Measurements from ENCODE around the gene CPA2.
"Not testable (repeated sequence)": the region's sequence is repeated elsewhere in the genome, so short reads cannot be mapped to it uniquely, and the experiment has no call there.

The CPA2 gene

DNA sequence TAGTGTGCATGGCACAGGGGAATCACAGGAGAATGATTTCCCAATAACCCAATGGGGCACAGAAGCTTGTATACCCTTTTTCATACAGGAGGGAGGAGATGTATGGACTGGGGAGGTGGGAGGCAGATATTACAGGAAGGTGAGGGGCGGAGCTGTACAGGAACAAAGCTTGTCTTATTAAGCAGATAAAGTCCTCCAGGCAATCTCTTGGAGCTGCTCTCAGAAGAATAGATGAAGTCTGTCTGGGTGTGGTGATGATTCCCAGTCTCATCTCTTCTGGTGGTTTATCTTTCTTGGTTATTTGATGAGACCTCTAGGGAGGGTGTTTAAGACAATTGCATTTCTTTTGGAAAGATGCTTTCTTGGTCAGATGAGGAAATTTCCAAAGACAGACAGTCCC is 52.9 kb downstream of the CPA2 start:
- TF ChIP-seq CTCF (IDR thresholded peaks at IDR 0.05; ENCODE audit: insufficient read depth, low read length, poor library complexity, severe bottlenecking) = no peak
- Histone ChIP-seq H3K36me3 (ENCODE audit: control insufficient read depth, insufficient read depth, low read length) (no peaks in the 10 kb centered on the region), H3K4me3 (replicated peaks; ENCODE audit: low read depth, low read length) (no peak overlapping the region), H3K27me3 (replicated peaks; ENCODE audit: control insufficient read depth, insufficient read depth, low read length) (no peaks in the 10 kb centered on the region)
- DNase-seq (ENCODE audit: extremely low read depth, insufficient read length) = no peak

DNA sequence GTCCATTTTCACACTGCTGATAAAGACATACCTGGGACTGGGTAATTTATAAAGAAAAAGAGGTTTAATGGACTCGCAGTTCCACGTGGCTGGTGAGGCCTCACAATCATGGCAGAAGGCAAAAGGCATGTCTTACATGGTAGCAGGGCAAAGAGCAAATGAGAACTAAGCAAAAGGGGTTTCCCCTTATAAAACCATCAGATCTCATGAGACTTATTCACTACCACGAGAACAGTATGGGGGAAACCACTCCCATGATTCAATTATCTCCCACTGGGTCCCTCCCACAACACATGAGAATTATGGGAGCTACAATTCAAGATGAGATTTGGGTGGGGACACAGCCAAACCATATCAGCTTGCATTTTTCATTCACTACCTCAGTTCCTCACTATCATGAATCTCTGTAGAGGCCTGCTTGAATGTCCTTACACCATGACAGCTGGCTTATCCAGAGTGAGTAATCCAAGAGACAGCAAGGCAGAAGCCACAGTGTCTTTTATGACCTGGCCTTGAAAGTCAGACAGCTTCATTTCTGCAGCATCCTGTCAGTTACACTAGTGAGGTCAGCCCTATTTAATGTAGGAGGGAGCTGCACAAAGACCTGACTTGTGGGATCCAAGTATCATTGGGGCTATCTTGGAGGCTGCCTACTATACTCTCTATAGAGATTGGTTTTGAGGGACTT is 55.0 kb downstream of the CPA2 start:
- not testable (repeated sequence) for H3K27me3 ChIP-seq (replicated peaks; ENCODE audit: control insufficient read depth, insufficient read depth, low read length); H3K4me3 ChIP-seq (replicated peaks; ENCODE audit: low read depth, low read length); DNase-seq (ENCODE audit: extremely low read depth, insufficient read length); H3K36me3 ChIP-seq (ENCODE audit: control insufficient read depth, insufficient read depth, low read length)

DNA sequence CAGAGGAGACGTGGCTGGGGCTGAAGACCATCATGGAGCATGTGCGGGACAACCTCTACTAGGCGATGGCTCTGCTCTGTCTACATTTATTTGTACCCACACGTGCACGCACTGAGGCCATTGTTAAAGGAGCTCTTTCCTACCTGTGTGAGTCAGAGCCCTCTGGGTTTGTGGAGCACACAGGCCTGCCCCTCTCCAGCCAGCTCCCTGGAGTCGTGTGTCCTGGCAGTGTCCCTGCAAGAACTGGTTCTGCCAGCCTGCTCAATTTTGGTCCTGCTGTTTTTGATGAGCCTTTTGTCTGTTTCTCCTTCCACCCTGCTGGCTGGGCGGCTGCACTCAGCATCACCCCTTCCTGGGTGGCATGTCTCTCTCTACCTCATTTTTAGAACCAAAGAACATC is 56.0 kb downstream of the CPA2 start:
- Histone ChIP-seq H3K4me3 (replicated peaks; ENCODE audit: low read depth, low read length) (no peak overlapping the region), H3K27me3 (replicated peaks; ENCODE audit: control insufficient read depth, insufficient read depth, low read length) (no peaks in the 10 kb centered on the region), H3K36me3 (ENCODE audit: control insufficient read depth, insufficient read depth, low read length) (no peaks in the 10 kb centered on the region)
- DNase-seq (ENCODE audit: extremely low read depth, insufficient read length) = no peak
- TF ChIP-seq CTCF (IDR thresholded peaks at IDR 0.05; ENCODE audit: insufficient read depth, low read length, poor library complexity, severe bottlenecking) = no peak

GRCh38 chr7:130324306-130324943 is 57.8 kb downstream of the CPA2 start:
- no peak for TF ChIP-seq CTCF (IDR thresholded peaks at IDR 0.05; ENCODE audit: insufficient read depth, low read length, poor library complexity, severe bottlenecking)
- H3K4me3 ChIP-seq (replicated peaks; ENCODE audit: low read depth, low read length) = no peak overlapping the region
- no peaks in the 10 kb centered on the region for H3K27me3 ChIP-seq (replicated peaks; ENCODE audit: control insufficient read depth, insufficient read depth, low read length)
- DNase-seq (ENCODE audit: extremely low read depth, insufficient read length) = no peak
- H3K36me3 ChIP-seq (ENCODE audit: control insufficient read depth, insufficient read depth, low read length) = no peaks in the 10 kb centered on the region

- no peaks in the 10 kb centered on the region for H3K36me3 ChIP-seq (ENCODE audit: control insufficient read depth, insufficient read depth, low read length)
- no peaks in the 10 kb centered on the region for H3K27me3 ChIP-seq (replicated peaks; ENCODE audit: control insufficient read depth, insufficient read depth, low read length)
- DNase-seq (ENCODE audit: extremely low read depth, insufficient read length) = no peak
- TF ChIP-seq CTCF (IDR thresholded peaks at IDR 0.05; ENCODE audit: insufficient read depth, low read length, poor library complexity, severe bottlenecking) = no peak
- no peak overlapping the region for H3K4me3 ChIP-seq (replicated peaks; ENCODE audit: low read depth, low read length)
These were observed 63.0 kb downstream of the CPA2 start for GRCh38 chr7:130329681-130330080.

- Histone ChIP-seq H3K27me3 (replicated peaks; ENCODE audit: control insufficient read depth, insufficient read depth, low read length) (no peaks in the 10 kb centered on the region), H3K4me3 (replicated peaks; ENCODE audit: low read depth, low read length) (no peak overlapping the region), H3K36me3 (ENCODE audit: control insufficient read depth, insufficient read depth, low read length) (no peaks in the 10 kb centered on the region)
- no peak for TF ChIP-seq CTCF (IDR thresholded peaks at IDR 0.05; ENCODE audit: insufficient read depth, low read length, poor library complexity, severe bottlenecking)
- no peak for DNase-seq (ENCODE audit: extremely low read depth, insufficient read length)
These were observed 65.8 kb downstream of the CPA2 start for GRCh38 chr7:130332259-130333053.
